ENCODE measurements around the gene RUFY3. TPM values are rescaled to one million over a fixed set of nuclear protein-coding genes. Genes with fewer than 3 reads are reported as not detected.
A peak's percentile ranks its signal among the peaks of the same experiment; 100 is the strongest.
"Not testable (repeated sequence)": the region's sequence is repeated elsewhere in the genome, so short reads cannot be mapped to it uniquely, and the experiment has no call there.

The RUFY3 gene
- polyA plus RNA-seq, 6 donors from 2014 or later, result 13.8 to 20.8 (median 14.4) TPM

- peak overlapping the region; percentile 70 to 91 (median 82) for H3K4me3 Mint-ChIP-seq
- H3K36me3 Mint-ChIP-seq, result no peaks in the 10 kb centered on the region
- ATAC-seq (ENCODE audit: low read depth in 2 of 2), result peak; percentile 95 to 96
- no peaks in the 10 kb centered on the region for H3K27me3 Mint-ChIP-seq
- peak; percentile 75 for DNase-seq
- H3K9me3 Mint-ChIP-seq, result no peaks in the 10 kb centered on the region
- H3K27ac Mint-ChIP-seq, result peak overlapping the region; percentile 34 to 94 (median 79)
- peaks cover 29 to 46% (median 41%) of the 10 kb centered on the region in 3 donors for H3K4me1 Mint-ChIP-seq
Measured at GRCh38 chr4:70734168-70734954, 12.6 kb downstream of the RUFY3 start.

- Mint-ChIP-seq H3K9me3 (no peaks in the 10 kb centered on the region), H3K27ac (peak overlapping the region; percentile 34 to 94 (median 79)), H3K4me3 (peak overlapping the region; percentile 70 to 91 (median 82)), H3K36me3 (no peaks in the 10 kb centered on the region), H3K4me1 (peaks cover 29 to 46% (median 41%) of the 10 kb centered on the region in 3 donors), H3K27me3 (no peaks in the 10 kb centered on the region)
- ATAC-seq (ENCODE audit: low read depth in 2 of 2), result peak; percentile 47 to 52
- DNase-seq, result no peak
Measured at GRCh38 chr4:70734971-70735370, 13.2 kb downstream of the RUFY3 start.

GRCh38 chr4:70735915-70736314 lies 14.2 kb downstream of the RUFY3 start:
- H3K27me3 Mint-ChIP-seq, DNase-seq, H3K9me3 Mint-ChIP-seq, H3K36me3 Mint-ChIP-seq: not testable (repeated sequence)
- peaks cover 29 to 46% (median 41%) of the 10 kb centered on the region in 3 donors for H3K4me1 Mint-ChIP-seq
- peak overlapping the region; percentile 61 to 87 (median 76) for H3K27ac Mint-ChIP-seq
- H3K4me3 Mint-ChIP-seq, result peak overlapping the region; percentile 35 to 81 (median 70)
- ATAC-seq (ENCODE audit: low read depth in 2 of 2), result peak in 1 of 2 donors; percentile 17

DNA sequence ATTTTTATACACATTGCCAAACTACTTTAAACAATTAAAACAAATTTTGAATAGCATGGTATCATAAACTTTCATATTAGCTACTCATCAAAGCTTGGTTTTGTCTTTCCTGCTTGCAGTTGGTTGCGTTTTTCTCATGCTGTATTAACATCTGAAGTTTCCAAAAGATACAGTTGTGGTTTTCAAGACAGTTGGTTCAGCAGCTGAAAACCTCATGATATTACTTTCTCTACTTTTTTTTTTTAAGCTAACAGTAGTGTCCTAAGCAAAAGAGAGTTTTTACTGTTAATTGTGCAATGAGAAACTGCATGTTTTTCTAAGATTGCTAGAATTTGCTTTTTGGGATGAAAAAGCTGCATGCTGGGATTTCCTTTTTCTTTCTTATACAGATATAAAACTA lies 15.2 kb downstream of the RUFY3 start:
- H3K27me3 Mint-ChIP-seq, result no peaks in the 10 kb centered on the region
- DNase-seq, result no peak
- no peaks in the 10 kb centered on the region for H3K36me3 Mint-ChIP-seq
- no peak for ATAC-seq (ENCODE audit: low read depth in 2 of 2)
- H3K4me1 Mint-ChIP-seq, result peaks cover 29 to 46% (median 40%) of the 10 kb centered on the region in 3 donors
- H3K27ac Mint-ChIP-seq, result peak overlapping the region in 3 of 6 donors; percentile 0 to 44 (median 24)
- H3K9me3 Mint-ChIP-seq, result no peaks in the 10 kb centered on the region
- H3K4me3 Mint-ChIP-seq, result peak overlapping the region in 4 of 8 donors; percentile 0 to 66 (median 51)

DNA sequence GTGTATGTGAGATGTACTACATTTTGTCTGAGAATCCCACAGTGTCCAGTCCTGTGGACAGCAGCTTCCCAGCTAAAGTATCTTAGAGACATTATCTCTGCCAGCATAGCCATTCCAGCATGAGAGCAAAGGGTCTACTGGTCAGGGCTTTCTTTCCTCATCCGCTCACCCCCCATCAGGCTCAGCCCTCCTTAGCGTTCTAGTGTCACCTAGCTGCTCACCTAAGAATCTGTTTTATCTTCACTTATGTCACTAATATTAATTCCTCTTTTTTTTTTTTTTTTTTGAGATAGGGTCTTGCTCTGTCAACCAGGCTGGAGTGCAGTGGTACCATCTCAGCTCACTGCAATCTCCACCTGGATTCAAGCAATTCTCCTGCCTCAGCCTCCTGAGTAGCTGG lies 15.6 kb downstream of the RUFY3 start:
- Mint-ChIP-seq H3K27me3 (no peaks in the 10 kb centered on the region), H3K4me1 (peaks cover 31 to 46% (median 40%) of the 10 kb centered on the region in 3 donors), H3K4me3 (peak overlapping the region in 5 of 8 donors; percentile 0 to 66 (median 34)), H3K9me3 (no peaks in the 10 kb centered on the region), H3K27ac (peak overlapping the region in 5 of 6 donors; percentile 0 to 54 (median 24)), H3K36me3 (no peaks in the 10 kb centered on the region)
- DNase-seq (no peak), ATAC-seq (ENCODE audit: low read depth in 2 of 2) (no peak)

DNA sequence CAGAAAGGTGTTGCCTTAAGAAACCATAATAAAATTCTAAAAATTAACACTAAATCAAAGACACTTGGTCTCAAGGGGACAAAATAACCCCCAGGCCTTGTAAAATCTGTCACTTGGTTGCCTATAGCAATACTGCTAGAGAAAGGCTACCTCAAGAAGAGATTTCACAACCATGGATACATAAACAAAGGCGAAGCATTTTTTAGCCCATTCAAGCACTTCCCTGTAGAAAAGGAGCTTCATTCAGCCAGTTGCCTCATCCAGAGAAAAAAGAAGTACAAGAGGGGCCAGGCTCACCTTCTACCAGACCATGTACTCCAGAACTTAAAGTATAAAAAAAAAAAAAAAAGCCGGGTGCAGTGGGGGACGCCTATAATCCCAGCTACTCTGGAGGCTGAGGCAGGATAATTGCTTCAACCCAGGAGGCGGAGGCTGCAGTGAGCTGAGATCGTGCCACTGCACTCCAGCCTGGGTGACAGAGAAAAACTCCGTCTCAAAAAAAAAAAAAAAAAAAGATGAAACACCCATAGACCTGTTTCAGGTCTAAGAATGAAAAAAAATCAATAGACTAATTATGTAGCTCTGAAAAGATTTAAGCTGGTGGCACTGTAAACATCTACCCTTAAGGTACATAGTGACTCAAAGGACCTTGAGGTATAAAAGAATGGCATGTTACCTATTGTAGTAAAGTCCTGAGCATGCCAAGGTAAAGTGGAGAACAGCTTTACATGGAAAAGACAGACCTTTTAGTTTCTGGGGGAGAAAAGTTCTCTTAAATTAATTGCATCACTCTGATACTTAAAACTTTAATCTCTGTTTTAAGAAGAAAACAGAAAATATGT lies 18.0 kb downstream of the RUFY3 start:
- Mint-ChIP-seq H3K27me3 (no peaks in the 10 kb centered on the region), H3K27ac (no peak overlapping the region), H3K9me3 (no peaks in the 10 kb centered on the region), H3K4me3 (no peak overlapping the region), H3K4me1 (peaks cover 20 to 37% (median 32%) of the 10 kb centered on the region in 3 donors), H3K36me3 (no peaks in the 10 kb centered on the region)
- ATAC-seq (ENCODE audit: low read depth in 2 of 2) (no peak), DNase-seq (no peak)

- DNase-seq (no peak), ATAC-seq (ENCODE audit: low read depth in 2 of 2) (no peak)
- no peak overlapping the region for H3K4me3 Mint-ChIP-seq
- peak overlapping the region in 3 of 6 donors; percentile 2 to 64 (median 30) for H3K27ac Mint-ChIP-seq
- H3K4me1 Mint-ChIP-seq, result peaks cover 13 to 14% (median 14%) of the 10 kb centered on the region in 3 donors
- H3K9me3 Mint-ChIP-seq, result no peaks in the 10 kb centered on the region
- no peaks in the 10 kb centered on the region for H3K27me3 Mint-ChIP-seq
- no peaks in the 10 kb centered on the region for H3K36me3 Mint-ChIP-seq
Measured at GRCh38 chr4:70741867-70742658, 20.3 kb downstream of the RUFY3 start.

GRCh38 chr4:70743731-70744130 lies 22.0 kb downstream of the RUFY3 start:
- ATAC-seq (ENCODE audit: low read depth in 2 of 2) (no peak), DNase-seq (no peak)
- H3K9me3 Mint-ChIP-seq, result peaks cover 0 to 1% (median 0%) of the 10 kb centered on the region in 7 donors
- no peaks in the 10 kb centered on the region for H3K27me3 Mint-ChIP-seq
- peaks cover 0 to 6% of the 10 kb centered on the region in 2 donors for H3K36me3 Mint-ChIP-seq
- H3K4me1 Mint-ChIP-seq, result peaks cover 2 to 8% (median 8%) of the 10 kb centered on the region in 3 donors
- peak overlapping the region in 1 of 6 donors; percentile 9 for H3K27ac Mint-ChIP-seq
- H3K4me3 Mint-ChIP-seq, result no peak overlapping the region

DNA sequence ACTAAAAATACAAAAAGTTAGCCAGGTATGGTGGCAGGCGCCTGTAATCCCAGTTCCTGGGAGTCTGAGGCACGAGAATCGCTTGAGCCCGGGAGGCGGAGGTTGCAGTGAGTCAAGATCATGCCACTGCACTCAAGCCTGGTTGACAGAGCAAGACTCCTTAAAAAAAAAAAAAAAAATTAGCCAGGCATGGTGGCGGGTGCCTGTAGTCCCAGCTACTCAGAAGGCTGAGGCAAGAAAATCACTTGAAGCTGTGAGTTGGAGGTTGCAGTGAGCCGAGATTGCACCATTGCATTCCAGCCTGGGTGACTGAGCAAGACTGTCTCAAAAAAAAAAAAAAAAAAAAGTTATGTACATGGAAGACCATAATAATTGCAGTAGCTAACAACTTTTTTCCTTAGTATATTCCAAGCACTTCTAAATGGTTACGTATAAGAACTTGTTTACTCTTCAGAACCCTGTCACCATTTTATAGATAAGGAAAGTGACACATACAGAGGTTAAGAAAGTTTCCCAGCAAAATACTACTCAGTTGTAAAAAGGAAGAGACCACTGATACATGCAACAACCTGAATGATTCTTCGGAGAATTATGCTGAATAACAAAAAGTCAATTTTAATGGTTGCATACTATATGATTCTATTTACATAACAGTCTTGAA lies 24.5 kb downstream of the RUFY3 start:
- Mint-ChIP-seq H3K9me3 (peaks cover 0 to 1% (median 0%) of the 10 kb centered on the region in 7 donors), H3K4me1 (peaks cover 2 to 8% (median 8%) of the 10 kb centered on the region in 3 donors), H3K36me3 (peaks cover 0 to 6% of the 10 kb centered on the region in 2 donors), H3K4me3 (no peak overlapping the region), H3K27ac (no peak overlapping the region), H3K27me3 (no peaks in the 10 kb centered on the region)
- DNase-seq (no peak), ATAC-seq (ENCODE audit: low read depth in 2 of 2) (no peak)

DNA sequence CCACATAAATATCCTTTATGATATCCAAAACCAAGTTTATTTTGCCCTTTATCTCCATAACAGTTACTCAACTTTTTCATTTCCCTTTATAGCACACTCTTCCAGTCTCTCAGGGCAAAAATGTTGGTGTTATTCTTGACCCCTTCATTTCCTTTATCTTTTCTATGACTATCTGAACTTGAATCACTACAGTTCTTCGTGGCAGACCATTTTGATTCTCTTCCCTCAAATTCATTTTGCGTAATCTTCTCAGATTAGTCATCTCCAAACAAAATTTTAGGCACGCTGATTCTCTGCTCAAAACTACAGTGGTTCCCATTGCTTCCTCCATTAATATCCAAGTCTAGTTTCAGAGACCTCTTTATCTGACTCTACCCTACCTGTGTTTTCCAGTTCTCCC lies 26.1 kb downstream of the RUFY3 start:
- Mint-ChIP-seq H3K9me3 (peaks cover 0 to 1% (median 0%) of the 10 kb centered on the region in 7 donors), H3K4me3 (no peak overlapping the region), H3K27ac (no peak overlapping the region), H3K36me3 (peaks cover 0 to 6% of the 10 kb centered on the region in 2 donors), H3K27me3 (no peaks in the 10 kb centered on the region), H3K4me1 (peaks cover 9 to 11% (median 11%) of the 10 kb centered on the region in 3 donors)
- ATAC-seq (ENCODE audit: low read depth in 2 of 2), result no peak
- DNase-seq, result no peak

GRCh38 chr4:70749313-70749712 lies 27.5 kb downstream of the RUFY3 start:
- H3K36me3 Mint-ChIP-seq, result peaks cover 0 to 6% of the 10 kb centered on the region in 2 donors
- ATAC-seq (ENCODE audit: low read depth in 2 of 2), result no peak
- DNase-seq, result no peak
- peaks cover 16 to 25% (median 19%) of the 10 kb centered on the region in 3 donors for H3K4me1 Mint-ChIP-seq
- H3K9me3 Mint-ChIP-seq, result peaks cover 0 to 1% (median 0%) of the 10 kb centered on the region in 7 donors
- no peaks in the 10 kb centered on the region for H3K27me3 Mint-ChIP-seq
- no peak overlapping the region for H3K4me3 Mint-ChIP-seq
- H3K27ac Mint-ChIP-seq, result no peak overlapping the region

GRCh38 chr4:70752236-70752635 lies 30.5 kb downstream of the RUFY3 start:
- peak overlapping the region in 4 of 6 donors; percentile 6 to 44 (median 26) for H3K27ac Mint-ChIP-seq
- peaks cover 0 to 6% of the 10 kb centered on the region in 2 donors for H3K36me3 Mint-ChIP-seq
- peaks cover 0 to 1% (median 0%) of the 10 kb centered on the region in 7 donors for H3K9me3 Mint-ChIP-seq
- ATAC-seq (ENCODE audit: low read depth in 2 of 2), result no peak
- H3K4me3 Mint-ChIP-seq, result no peak overlapping the region
- H3K4me1 Mint-ChIP-seq, result peaks cover 29 to 51% (median 33%) of the 10 kb centered on the region in 3 donors
- no peak for DNase-seq
- H3K27me3 Mint-ChIP-seq, result no peaks in the 10 kb centered on the region
